IPS-NIHi7 (cell line): ENCODE results near the gene HES5.

Source experiments
- DNase-seq: peaks from one replicate; pipeline ENCODE4 v3.0.0; 2012; ENCODE audit warnings: mixed read lengths; ENCODE audit errors: extremely low spot score

HES5 gene

DNA sequence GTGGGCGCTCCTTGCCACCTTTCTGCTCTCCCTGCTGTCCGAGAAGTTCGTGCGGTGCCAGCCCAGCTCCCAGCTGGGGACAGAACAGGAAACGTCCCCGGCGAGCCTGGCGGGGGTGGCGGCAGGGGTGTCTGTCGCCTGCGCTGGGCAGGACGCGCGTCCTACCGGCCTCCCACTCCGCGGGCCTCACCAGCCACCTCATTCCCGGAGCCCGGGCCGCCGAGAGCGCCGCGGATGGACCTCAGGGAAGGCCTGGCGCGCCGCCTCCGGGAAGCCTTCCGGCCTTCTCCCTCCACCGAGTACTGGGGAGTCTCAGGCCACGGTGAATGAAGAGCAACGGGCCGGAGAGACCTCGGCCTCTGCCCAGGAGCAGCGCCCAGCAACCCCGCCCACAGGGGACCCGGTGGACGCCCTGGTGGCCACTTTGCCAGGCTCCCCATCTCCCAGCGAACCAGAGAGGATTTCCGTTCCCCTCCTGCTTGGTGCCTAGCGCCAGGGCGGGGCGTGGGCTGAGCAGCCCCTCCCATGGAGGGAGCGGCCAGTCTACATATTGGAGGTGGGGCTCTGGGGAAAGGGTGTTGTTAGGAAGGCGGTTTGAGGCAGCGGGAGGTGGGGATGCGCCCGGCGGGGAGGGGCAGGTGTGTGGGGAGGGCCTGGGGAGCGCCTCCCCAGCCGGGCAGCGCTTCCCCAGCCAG is 16.6 kb upstream of the HES5 start:
- DNase-seq, result peak; percentile 88

DNA sequence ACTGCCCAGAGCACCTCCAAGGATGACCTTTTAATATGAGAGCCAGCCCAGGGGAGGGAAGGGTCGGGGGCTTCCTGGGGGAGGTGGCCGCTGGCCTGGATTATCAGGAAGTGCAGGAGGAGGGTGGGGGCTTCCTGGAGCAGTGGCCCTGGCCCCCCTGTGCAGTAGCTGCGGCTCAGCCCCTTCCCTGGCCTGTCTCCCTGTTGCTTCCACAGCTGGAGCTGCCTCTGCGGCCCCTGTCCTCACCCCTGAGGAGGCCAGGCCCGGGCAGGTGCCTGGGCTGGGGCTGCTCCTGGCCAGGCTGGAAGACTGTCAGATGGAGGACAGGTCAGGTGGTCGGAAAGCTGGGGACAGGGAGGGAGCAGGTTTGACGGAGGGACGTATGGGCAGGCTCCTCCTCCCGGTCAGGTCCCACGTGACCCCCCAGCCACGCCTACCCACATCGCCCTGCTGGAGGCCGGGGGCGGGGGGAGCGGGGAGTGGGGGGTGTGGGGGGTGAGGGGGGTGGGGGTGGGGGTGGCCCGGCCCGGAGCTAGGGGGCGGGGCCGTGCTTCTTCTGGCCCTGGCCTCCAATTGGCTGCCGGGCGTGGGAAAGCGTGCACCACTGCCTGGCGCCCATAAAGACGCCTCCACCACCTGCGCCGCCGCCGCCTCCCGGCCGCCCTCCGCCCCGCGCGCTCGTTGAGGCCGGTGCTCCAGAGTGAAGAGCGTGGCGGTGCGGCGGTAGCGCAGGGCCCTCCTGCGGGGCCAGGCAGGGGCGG is 15.9 kb upstream of the HES5 start:
- DNase-seq, result peak; percentile 96

DNA sequence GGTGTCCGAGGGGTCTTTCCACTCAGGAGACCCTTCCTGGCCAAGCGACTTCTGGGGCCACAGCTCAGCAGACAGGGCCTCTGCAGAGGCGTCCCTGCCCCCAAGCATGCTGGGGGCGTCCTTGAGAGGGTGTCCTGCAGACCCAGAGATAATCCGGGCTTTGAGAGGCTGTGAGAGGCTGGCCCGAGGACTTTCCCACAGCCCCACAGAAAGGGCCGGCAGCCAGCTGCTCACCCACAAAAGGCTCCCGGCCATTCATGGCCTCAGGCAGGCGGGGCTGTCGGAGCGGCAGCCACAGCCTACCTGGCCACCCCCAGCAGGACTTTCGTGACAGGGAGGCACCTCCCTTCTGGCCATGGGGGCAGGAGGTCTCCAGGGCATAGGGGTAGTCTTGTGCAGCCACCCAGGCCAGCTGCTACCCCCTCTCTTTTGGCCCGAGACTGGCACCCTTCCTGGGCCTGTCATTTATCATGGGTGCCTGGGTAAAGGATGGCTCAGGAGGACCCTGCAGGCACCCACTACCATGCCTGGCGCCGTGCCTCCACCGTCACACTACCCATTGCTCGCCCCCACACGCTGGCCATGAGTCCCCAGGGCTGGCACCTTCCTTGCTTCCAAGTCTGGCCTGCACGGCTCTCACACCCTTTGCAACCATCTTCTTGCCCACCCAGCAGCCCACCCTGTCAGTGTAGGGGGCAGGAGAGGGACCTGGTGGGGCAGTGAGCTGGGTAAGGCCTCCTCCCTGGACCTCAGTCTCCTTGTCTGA is 15.0 kb upstream of the HES5 start:
- DNase-seq, result no peak

DNA sequence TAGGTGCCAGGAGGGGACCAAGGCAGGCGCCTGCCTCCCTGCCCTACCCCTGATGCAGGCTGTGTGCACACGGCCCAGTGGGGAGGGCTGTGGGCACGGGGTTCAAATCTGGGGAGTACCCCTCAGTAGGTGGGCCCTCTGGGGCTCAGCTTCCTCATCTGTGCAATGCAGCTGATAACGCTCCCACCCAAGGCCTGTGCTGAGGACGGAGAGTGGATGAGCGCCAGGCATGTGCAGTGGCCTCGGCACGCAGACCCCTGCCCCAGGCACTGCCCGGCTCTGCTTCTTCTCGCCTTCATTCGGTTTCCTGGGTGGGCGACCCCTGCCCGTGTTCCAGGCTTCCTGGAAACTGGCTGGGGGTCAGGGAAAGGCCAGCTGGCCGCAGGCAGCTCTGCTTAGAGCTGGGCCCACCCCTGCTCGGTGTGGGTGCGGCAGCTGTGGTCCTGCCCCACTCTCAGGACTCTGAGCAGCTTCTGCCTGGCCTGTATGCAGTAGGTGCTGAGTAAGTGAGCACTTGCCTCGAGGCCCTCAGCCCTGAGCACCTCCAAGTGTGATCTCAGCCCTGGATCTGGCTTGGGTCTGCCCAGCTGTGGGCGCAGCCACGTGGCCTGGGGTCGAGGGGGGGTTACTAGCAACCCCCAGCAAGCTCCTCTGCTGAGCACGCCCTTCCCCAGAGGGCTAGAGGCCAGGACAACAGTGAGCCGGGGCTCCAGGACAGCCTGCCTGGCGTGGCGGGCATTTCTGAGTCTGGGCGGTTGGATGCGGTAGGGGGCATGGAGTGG is 14.2 kb upstream of the HES5 start:
- DNase-seq, result no peak

DNA sequence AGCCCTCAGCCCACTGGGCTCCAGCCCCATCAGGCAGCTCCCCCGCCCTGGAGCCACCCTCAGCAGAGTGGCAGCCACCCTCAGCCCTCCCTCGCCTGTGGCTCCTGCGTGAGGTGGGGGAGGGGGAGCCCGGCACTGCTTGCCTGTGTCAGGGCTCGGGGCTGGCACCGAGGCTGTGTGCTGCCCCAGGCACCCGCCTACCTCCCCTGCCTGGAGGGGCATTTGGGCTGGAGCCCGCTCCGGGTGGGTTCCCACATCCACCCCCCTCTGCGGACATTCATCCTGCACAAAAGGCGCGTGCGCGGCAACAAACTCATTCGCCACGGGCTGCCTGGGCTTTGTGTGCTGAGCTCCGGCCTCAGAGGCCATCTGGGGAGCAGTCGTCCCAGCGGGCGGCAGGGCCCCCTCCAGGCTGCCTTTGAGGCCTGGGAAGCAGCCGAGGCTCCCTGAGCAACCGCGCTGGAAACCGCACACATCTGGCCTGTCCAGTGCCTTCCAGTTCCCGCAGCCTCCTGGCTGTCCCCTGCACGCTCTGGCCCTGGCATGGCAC is 13.6 kb upstream of the HES5 start:
- no peak for DNase-seq

DNA sequence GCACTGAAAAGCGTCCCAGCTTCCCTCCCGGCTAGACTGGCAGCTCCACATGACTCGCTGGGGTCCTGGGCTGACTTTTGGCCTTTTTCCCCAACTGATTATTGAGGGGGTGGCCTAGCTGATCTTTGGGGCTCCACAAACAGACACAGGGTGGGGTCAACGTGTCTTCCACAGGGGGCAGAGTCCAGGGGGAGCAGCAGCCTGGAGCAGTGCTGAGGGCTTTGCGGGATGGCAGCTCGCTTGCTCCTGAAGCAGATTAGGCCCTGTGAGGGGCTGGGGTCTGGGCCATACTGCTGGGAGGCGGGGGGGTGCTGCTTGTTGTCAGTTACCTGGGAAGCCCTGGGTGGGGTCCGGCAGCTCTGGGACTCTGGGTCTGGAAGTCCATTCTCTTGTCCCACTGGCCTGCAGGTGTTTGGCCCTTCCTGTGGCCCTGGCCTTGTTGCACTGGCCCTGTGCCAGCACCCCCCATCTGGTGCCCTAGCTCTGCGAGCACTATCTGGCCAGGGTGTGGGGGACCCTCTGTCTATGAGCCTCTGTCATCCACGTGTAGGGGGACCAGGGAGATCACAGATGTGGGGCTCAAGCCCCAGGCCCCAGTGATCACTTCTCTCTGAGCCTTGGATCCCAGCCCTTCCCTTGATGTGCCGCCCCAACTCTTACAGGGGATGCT is 12.3 kb upstream of the HES5 start:
- DNase-seq, result no peak

DNA sequence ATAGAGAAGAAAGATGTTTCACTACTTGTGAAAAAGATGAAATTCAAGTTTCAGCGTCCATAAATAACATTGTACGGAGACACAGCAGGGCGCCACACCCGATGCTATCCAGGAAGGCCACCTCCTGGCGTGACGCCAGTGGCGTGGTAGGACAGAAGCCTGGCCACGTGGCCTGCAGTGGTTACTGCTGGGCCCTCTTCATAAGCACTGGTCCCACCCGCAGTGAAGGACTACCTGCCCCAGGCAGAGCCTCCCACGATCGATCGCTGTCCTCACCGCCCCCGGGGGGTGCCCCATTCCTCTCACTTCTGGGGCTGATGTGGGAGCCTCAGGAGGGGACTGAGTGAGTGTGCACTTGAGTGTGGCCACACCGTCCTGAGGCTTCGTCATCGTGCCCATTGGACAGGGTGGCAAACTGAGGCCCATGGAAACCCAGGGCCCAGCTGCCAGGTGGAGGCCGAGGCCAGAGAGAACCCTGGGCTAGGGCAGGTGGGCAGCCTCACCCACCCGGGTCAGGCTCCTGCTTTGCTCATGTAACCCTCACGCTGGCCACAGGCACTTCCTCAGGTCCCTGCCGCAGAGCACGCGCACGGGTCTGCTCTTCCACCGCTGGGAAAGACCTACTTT is 11.7 kb upstream of the HES5 start:
- DNase-seq, result no peak

DNA sequence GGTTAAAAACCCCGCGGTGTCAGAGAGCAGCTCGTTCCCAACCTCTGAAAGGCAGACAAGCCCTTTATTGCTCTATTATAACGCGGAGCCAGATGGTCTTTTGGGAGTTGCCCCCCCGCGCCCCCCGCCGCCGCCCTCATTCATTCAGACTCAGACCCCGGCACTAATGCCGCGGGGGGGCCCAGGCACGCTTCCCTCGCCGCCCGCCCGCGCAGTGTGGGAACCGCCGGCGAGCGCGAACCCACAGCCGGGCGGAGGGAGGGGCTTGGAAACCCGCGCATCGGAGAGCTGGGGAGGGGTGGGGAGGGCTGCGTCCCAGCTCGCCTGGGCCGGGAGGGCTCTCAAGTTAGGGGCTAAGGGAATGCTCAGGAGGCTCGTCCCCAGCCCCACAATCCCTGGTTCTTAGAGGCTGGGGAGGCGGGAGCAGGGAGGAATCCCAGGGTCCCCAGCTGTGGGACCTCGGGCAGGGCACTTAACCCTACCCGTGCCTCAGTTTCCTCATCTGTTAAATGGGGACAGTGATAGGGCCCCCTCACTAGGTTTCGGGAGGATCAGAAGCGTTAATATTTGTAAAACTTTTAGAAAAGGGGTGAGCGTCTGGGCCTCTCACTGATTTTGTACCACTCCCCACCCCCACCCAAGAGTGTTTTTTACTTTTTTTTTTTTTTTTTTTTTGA is 10.9 kb upstream of the HES5 start:
- DNase-seq, result no peak

DNA sequence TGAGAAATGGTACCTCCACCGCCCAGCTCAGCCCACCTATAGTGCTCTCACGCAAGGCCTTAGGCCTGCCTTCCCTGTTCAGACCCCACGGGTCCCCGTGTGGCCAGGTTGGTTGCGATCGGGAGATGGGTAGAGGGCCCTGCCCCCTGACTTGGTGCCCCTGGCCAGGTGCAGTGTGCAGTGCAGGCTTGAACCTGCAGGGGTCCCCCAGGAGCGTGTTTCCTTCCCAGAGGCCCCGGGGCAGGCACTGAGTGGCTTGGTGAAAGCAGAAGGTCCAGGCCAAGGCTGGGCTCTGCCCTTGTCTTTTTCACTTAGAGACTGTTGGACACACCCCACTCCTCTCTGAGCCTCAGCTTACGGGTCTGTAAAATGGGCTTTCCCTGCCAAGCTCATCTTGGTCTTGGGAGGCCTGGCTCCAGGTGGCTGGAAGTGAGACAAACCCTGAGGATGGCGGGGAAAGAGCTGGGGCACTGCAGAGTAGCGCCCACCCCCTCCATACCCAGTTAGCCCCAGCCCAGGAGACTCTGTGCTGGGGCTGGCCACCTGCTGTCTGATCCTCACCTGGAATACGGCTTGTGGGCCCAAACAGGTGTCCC is 9.3 kb upstream of the HES5 start:
- peak; percentile 52 for DNase-seq

DNA sequence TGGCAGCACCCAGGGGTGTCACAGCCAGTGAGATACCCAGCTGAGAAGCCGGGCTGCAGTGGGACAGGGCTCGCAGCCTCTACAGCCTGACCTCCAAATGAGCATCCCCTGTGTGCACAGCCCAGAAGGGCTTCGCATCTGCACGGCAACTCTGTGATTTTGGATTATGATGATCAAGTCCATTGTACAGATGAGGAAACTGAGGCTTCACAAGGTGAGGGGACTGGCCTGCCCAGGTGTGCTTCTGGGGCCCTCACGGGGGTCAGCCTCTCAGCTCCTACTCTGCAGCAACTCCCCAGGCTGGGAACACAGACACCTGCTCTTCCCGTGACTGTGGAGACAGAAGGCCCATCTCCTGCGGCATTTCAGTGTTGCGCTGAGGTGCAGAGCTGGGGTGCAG is 8.8 kb upstream of the HES5 start:
- DNase-seq, result no peak

DNA sequence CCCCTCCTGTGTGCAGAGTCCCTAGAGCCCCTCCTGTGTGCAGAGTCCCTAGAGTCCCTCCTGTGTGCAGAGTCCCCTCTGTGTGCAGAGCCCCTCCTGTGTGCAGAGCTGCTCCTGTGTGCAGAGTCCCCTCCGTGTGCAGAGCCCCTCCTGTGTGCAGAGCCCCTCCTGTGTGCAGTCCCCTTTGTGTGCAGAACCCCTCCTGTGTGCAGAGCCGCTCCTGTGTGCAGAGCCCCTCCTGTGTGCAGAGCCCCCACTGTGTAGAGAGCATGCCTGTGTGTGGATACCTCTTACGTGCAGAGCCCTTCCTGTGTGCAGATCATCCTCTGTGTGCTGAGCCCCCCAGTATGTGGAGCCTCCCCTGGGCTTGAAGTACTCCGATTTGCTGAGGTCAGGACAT is 8.3 kb upstream of the HES5 start:
- no peak for DNase-seq

DNA sequence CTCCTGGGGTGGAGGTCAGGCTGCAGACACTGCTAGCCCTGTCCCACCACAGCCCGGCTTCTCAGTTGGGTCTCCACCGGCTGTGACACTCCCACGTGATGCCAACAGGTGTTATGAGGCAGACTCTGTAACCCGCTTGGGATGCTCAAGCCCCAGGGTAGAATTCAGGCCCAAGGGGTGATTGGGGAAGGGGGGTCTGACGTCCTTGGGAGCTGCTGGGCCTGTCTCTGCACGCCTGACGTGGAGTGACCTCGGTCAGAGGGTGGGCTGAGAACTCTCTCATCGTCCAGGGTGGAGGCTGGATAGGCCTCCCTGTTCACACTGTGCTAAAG is 7.7 kb upstream of the HES5 start:
- no peak for DNase-seq

DNA sequence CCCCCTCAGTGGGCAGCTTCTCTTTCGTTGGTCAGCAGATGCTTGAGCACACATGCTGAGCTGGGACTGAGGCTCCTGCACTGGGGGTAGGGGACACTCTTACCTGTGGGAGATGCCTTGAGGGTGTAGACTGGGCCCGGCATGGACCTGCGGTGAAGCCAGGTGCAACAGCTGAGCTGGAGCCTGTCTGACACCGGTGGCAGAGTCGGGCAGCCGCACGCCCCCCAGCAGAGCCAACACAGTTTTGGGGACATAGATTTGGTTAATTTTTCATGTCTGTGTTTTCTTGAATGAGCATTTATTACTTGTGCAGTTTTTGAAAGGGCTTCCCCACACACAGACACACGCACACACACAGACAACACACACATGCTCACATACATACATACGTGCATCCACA is 5.9 kb upstream of the HES5 start:
- no peak for DNase-seq

DNA sequence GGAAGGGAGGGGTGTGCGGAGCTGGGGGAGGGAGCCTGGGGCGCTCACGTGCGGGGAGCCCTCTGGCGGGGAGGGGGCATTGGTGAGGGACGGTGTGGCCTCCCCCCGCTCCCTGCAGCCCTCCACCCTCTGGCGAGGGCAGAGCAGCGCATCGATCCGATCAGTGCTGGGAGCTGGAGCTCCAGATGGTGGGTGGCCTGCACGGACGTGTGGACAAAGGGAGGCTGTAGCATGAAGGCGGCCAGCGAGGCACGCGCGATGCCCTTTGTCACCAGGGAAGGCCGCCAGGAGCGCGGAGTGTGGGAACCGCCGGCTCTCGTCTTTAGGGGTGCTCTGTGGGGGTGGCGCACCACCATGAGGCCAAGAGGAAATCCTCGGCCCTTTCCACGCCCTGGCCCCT is 5.4 kb upstream of the HES5 start:
- no peak for DNase-seq

DNA sequence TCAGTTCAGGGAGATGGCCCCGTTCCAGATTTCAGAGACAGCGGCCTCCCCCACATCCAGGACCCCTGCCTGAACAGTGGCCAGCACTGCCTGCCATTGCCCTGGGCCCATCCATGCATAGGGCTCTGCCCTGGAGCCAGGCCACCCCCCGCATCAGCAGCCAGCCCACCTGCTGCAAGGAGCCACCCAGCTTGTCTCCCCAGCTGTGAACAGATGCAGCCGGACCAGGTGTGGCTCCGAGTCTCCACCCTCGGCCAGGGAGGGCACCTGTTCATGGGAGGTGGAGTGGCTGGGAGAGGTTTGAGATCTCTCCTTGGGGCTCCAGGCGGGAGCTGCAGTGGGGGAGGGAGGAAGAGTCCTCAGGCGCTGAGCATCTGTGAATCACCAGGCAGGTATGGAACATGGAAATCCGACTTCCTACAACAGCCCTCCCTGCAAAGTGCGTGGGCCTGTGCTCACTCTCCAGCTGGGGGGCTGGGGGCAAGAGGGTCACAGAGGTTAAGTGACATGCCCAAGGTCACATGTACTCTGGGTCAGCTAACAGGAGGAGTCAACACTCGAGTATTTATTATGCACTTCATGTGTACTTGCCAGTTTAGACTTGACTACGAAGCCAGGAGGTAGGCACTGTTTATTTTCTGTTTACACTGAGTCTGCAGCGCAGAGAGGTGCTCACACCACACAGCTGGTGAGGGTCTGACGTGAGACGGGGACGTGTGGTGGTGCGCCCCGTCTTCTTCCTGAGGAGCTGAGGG is 4.8 kb upstream of the HES5 start:
- DNase-seq, result no peak

DNA sequence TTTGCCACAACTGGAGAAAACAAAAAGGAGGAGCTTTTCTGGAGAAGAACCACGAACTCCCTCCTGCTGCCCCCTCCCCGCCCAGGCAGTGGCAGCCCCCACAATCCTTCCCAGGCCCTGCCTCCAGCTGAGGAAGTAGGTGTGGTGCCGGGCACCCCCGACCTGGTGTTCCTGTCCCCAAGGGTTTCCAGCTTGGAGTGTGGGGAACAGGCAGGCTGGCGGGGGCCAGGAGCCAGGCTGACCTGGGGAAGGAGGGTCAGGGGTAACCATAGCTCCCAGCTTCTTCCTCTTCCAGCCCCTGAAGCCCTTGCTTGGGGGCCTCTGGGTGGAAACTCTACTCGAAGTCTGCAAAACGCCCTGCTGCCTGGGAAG is 4.2 kb upstream of the HES5 start:
- no peak for DNase-seq

DNA sequence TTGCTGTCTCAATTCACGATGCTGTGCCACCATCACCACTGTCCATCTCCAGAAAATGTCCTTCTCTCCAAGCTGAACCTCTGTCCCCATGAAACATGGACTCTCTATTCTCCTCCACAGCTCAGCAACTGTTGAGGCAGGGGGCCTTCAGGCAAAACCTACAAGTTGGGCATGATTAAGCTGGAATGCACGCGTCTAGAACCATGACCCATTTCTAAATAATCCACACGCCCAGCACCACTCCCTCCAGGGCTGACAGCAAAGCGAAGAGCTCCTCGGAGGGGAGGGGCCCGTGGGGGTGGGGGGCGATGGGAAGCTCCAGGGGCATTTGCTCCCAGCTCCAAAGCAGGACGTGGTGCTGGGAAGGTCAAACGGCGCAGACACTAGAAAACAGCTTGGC is 3.3 kb upstream of the HES5 start:
- no peak for DNase-seq

DNA sequence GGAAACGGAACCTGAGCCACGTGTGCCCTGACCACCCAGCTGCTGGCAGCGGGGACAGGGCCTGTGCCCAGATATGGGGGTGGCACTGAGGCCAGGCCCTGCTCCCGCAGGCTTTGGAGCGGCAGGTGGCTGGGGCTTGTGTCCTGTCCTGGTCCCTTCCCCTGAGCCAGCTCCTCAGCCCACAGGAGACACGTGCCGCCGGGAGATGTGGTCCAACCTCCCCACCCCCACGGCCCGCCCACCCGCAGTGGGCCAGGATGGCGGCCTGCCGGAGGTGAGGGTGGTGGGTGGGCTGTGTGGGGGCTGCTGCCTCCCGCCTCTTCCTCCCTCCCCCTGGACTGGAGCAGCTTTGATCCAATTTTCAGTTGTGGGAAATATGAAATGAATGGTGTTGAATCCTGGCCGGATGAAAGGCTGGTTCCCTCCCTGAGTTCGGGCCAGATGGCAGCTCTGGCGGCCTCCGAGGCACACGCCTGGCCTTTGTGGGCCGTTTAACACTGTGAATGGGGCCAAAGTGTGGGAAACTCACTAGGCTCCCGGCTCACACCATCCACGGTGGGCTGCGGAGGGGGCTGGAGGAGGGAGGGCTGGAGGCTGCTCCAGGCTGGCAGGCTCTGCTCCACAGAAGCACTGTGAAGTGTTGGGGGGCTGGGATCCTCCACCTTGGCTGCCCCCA is 2.6 kb upstream of the HES5 start:
- DNase-seq, result no peak
